ENCODE measurements around the gene HYOU1.
"Not testable (repeated sequence)": the region's sequence is repeated elsewhere in the genome, so short reads cannot be mapped to it uniquely, and the experiment has no call there.

The HYOU1 gene

GRCh38 chr11:119017377-119017776 is 39.6 kb downstream of the HYOU1 start:
- DNase-seq = not testable (repeated sequence)

- DNase-seq = no peak
Measured at GRCh38 chr11:119016216-119017009, 40.6 kb downstream of the HYOU1 start.

GRCh38 chr11:119015054-119015611 is 41.9 kb downstream of the HYOU1 start:
- DNase-seq = no peak

- DNase-seq = no peak
Measured at GRCh38 chr11:119014209-119014924, 42.6 kb downstream of the HYOU1 start.

- no peak for DNase-seq
Measured at GRCh38 chr11:119012629-119013170, 44.3 kb downstream of the HYOU1 start.

- no peak for DNase-seq
Measured at GRCh38 chr11:119011476-119012053, 45.4 kb downstream of the HYOU1 start.

- DNase-seq = no peak
Measured at GRCh38 chr11:119006656-119007055, 50.3 kb downstream of the HYOU1 start.

- no peak for DNase-seq
Measured at GRCh38 chr11:119000906-119001305, 56.1 kb downstream of the HYOU1 start.

- DNase-seq = no peak
Measured at GRCh38 chr11:118998822-118999221, 58.2 kb downstream of the HYOU1 start.

- DNase-seq = no peak
Measured at GRCh38 chr11:118998388-118998717, 58.7 kb downstream of the HYOU1 start.

- peak; percentile 93 to 98 (median 96) for DNase-seq
Measured at GRCh38 chr11:118997627-118998387, 59.2 kb downstream of the HYOU1 start, which contains the start of gene CENATAC. Gene CENATAC, plus strand, starts transcription at chr11:118998138. Its CDS starts 60 bp downstream, at chr11:118998198.

GRCh38 chr11:118996926-118997626 is 59.9 kb downstream of the HYOU1 start:
- peak in 2 of 3 experiments; percentile 71 to 79 for DNase-seq

All from NCI-H1417 (cell line).